Articular chondrocyte of knee joint (primary cell): ENCODE data around the gene RPS16. TPM values are rescaled to one million over a fixed set of nuclear protein-coding genes. Genes with fewer than 3 reads are reported as not detected.

Source experiments
- small RNA-seq: library from RNA; depleted of rRNA; stranded (forward); fragments of <200 nt; gene quantifications from one replicate; pipeline ENCODE3, GENCODE V24; 2012
- total RNA-seq: library from RNA; depleted of rRNA; stranded (reverse); fragments of >200 nt; gene quantifications from 2 replicates; pipeline ENCODE4 v1.2.3, GENCODE V29; 2012

RPS16 gene
- total RNA-seq: 92.2 and 134 TPM in 2 replicates

DNA sequence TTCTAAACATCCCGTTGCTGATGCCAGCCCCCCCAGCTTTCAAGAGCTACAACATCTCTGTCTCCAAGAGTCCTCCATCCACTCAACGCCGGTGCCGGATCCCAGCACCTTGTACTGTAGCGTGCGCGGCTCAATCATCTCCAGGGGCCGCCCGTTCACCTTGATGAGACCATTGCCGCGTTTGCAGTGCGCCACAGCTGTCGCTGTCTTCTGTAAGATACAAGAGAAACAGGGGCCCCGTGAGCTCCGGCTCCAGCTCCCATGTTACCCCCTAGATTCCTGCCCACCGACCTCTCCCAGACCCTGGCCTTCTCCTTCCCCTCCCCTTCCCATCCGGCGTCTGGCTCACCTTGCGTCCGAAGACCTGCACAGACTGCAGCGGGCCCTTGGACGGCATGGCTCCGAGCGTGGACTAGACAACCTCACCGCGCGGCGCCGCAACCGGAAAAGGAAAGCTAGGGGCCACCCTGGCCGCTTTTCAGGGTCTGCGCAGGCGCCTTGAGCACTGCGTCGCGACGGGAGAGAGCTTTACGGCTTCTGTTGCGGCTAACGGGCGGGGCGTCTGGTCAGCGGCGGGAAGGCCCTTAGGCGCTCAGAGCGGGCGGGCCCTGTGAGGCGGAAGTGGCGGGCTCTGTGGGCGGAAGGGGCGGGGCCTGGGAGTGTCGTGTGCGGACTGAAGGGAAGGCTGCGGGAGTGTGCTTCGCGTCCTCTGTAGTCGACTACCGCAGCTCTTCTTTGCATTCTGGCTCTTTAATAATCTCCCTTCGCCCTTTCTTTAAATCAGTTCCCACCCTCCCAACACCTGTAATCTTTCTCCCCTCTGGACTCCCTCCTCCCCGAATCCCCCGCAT is at the start of gene RPS16:
TSS of gene RPS16 (minus strand) at position 451 of the 851 bp plus-strand sequence. CDS start at position 397, 54 bp downstream.

DNA sequence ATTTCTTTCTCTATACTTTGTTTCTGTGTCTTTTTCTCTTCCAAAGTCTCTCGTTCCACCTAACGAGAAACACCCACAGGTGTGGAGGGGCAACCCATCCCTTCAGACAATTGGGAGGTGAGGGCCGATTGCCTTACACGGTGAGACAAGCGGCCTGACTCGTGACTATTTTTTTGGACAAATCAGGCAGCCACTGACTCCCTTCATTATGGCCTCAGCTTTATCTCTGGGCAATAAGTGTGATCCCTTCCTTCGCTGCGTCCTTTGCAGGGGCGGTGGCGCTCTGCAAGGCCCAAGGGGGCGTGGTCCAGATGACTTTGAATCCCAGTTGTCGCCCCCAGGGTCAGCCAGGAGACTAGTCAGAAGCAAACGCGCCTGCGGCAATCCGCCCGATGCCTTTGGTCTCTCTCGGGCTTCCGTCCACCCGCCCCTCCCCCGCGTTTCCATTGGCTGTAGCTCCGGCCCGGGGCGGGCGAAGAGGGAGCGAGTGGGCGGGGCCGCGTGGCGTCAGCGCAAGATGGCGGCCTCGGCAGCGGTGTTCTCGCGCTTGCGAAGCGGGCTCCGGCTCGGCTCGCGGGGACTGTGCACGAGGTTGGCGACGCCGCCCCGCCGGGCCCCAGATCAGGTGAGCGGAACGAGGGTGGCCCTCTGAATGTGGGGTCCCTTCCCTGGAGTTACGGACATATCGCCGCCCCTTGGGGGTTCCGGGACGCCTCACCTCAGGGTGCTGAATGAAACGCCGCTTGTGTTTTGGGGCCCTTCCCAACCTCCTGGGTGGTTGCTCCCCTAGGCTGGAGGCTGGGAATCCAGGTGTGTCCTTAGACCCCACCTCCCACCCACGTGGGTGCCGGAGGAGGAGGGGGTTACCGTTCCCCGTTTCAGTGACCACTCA is 44.8 kb upstream of the RPS16 start, which contains the start of gene TIMM50:
TSS of gene TIMM50 (plus strand) at position 502 of the 892 bp plus-strand sequence. CDS start at position 518, 16 bp downstream.

DNA sequence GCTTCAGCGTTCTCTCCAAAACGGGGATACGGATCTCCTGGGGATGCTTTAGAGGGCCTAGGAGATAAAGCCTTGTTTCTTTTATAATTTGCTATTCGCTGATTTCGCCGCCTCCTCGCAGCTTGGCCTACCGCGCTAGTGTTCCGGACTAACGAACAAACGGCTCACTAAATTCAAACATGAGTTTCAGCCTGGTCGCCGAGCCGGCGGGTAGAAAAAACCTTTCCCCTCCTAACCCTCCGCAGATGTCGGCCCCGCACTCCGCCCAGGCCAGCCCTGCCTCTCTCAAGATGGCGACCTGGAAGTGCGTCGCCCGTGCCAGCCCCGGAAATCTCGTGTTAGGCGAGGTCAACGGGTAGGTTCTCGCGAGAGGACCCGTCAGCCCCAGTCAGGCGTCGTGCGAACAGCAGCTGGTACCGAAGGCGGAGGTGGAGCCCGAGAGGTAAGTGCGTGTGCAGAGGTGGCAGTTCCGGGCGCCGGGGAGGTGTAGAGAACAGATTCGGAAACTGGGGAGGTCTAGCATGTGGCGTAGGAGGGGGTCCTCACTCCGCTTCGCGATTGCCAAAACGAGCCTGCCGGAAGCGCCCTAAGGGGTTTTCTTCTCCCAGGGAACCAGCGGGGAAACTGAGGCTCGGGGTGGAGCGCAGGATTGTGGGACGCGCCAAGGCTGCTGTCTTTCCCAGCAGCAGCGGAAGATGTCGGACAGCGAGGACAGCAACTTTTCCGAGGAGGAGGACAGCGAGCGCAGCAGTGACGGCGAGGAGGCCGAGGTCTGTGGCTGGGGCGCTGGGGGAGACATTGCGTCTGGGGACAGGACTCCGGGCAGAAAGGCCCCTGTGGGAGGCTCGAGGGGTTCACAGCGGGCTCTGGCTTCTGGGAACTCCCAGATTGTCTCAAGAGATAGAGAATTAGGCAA is 9.7 kb upstream of the RPS16 start, which contains the start of gene SUPT5H:
TSS of gene SUPT5H (plus strand) at position 387 of the 916 bp plus-strand sequence. CDS start at position 696, 309 bp downstream.

DNA sequence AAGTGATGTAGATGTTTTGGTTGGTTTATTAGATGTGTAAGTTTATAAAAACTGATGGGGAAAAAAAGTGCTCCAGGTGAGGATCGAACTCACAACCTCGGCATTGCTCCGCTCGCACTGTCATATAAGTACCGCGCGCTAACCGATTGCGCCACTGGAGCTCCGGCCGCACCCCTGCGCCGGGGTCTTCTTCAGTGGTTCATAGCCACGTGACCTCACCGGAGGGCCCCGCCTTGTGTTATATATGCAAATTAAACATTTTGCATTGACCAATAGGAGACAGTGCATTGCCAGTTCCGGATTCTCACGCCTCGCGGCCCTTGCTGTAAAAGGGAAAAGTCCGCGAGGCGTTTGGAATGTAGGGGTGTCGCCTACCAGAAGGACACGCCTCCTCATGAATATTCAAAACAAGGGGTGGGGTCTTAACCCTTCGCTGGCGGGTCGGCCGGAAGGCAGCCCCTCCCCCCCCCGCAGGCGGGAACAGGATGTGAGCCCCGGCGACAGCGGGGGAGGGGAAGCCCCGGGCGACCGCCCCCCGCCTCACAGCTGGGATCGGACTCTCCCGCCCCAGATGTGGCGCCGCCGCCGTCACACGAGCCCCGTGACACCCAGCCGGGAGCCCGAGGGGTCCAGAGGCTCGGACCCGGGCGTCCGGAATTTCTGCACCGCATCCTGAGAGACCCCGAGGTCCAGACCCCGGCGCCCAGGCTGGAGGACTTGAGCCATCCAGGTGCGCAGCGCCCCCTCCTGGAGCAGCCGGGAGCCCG is 23.5 kb downstream of the RPS16 start, which contains the start of gene PLEKHG2:
TSS of gene PLEKHG2 (plus strand) at position 570 of the 767 bp plus-strand sequence. CDS start 1,418 bp downstream, outside the sequence.

DNA sequence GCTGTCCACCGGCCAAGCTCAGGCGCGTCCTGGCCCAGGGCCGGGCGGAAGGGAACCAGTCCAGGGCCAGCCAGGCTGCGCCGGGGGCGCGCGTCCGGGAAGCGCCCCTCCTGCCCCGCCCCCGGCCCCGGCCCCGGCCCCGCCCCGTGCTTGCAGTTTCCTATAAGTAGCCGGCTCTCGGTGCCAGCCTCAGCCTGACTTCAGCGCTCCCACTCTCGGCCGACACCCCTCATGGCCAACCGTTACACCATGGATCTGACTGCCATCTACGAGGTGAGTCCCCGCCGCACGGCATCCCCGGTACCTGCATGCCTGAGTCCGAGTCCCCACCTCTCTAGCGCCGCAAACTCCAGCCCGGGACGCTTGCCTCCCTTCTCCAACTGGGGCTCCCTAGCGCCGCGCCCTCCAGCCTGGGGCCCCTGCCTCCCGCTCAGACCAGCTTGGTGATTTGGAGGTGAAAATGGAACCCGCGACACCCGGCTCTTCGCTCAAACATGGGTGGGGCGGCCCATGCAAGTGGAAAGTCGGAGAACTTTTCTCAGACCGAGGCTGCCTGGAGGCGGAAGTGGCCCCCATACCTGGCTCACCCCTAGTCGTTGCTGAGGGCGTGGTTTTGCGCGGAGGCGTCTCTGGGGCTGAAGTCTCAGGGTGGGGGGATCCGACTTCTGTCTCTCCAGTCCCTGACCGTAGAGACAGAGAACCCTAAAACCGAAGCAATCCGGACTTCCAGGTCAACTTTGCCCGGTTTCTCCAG is 28.9 kb downstream of the RPS16 start, which contains the start of gene ZFP36:
TSS of gene ZFP36 (plus strand) at position 192 of the 754 bp plus-strand sequence. CDS start at position 250, 58 bp downstream.

DNA sequence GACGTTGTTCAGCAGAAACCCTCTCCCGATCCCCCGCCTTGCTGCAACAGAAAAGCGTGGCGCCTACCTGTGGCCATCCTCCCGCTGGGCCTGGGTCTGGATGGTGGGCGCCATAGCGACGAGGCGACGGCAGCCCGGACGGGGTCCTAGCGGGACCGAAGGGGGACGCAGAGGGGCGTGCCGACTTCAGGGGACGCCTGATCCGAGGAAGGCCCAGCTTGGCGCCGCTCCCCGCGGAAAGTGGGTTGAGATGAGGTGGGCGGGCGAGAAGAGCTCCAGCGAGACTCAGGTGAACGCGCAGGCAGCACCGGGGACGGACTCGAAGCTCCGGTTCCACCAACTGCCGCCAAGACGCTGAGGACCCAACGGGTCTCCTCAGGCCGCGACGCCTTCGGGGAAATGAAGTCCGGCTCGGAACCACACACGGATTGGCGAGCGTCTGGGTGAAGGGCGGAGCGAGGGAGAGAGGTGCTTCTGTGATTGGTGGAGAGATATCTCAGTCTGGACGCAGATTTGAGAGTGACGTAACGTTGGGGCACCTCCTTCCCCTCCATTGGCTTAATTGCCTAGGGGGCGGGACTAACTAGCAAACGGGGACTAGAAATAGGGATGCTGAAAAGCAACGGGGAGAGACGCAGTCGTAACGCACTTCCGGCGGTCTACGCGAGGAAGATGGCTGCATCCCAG is 44.9 kb downstream of the RPS16 start, which contains the start of the genes MED29 and PAF1:
TSS of gene MED29 (plus strand) at position 628 of the 687 bp plus-strand sequence. CDS start at position 673, 45 bp downstream.
TSS of gene PAF1 (minus strand) at position 356 of the 687 bp plus-strand sequence. CDS start at position 114, 242 bp downstream.

Small RNAs within 50 kb of the gene (small RNA-seq; reads per million reads assigned to genes)
- not detected for gene MIR4530

Other genes starting within 250 kb of the RPS16 start
- 0.13 TPM in 1 of 2 replicates, not detected in the other for gene NCCRP1, start 239.0 kb downstream of the RPS16 start, total RNA-seq
- not detected in 2 replicates for gene SYCN, start 231.7 kb downstream of the RPS16 start, total RNA-seq
- gene IFNL3, start 190.9 kb downstream of the RPS16 start, total RNA-seq: not detected in 2 replicates
- not detected in 2 replicates for gene IFNL4, start 187.1 kb downstream of the RPS16 start, total RNA-seq
- not detected in 2 replicates for gene IFNL2, start 167.6 kb downstream of the RPS16 start, total RNA-seq
- not detected in 2 replicates for gene IFNL1, start 139.5 kb downstream of the RPS16 start, total RNA-seq
- gene LRFN1, start 115.1 kb downstream of the RPS16 start, total RNA-seq: 0.11 and 0.13 TPM in 2 replicates
- gene GMFG, start 99.9 kb downstream of the RPS16 start, total RNA-seq: not detected in 2 replicates
- gene SAMD4B, start 93.5 kb downstream of the RPS16 start, total RNA-seq: 47.0 and 52.7 TPM in 2 replicates
- 30.4 and 38.5 TPM in 2 replicates for gene PAF1, start 44.8 kb downstream of the RPS16 start, total RNA-seq
- 25.6 and 28.4 TPM in 2 replicates for gene MED29, start 44.6 kb downstream of the RPS16 start, total RNA-seq
- gene ZFP36, start 29.1 kb downstream of the RPS16 start, total RNA-seq: 14.2 and 24.2 TPM in 2 replicates
- 8.8 and 11.6 TPM in 2 replicates for gene PLEKHG2, start 23.3 kb downstream of the RPS16 start, total RNA-seq
- 74.3 and 98.4 TPM in 2 replicates for gene SUPT5H, start 9.6 kb upstream of the RPS16 start, total RNA-seq
- 39.0 and 39.7 TPM in 2 replicates for gene TIMM50, start 44.9 kb upstream of the RPS16 start, total RNA-seq
- 0.11 and 0.13 TPM in 2 replicates for gene DLL3, start 63.0 kb upstream of the RPS16 start, total RNA-seq
- not detected in 2 replicates for gene SELENOV, start 79.2 kb upstream of the RPS16 start, total RNA-seq
- gene EID2B, start 96.9 kb upstream of the RPS16 start, total RNA-seq: 2.8 and 3.3 TPM in 2 replicates
- 8.5 and 9.8 TPM in 2 replicates for gene EID2, start 104.2 kb upstream of the RPS16 start, total RNA-seq
- not detected in 2 replicates for gene LGALS13, start 166.6 kb upstream of the RPS16 start, total RNA-seq
- gene LGALS16, start 220.0 kb upstream of the RPS16 start, total RNA-seq: not detected in 2 replicates